ENCODE results near the gene FIZ1. TPM values are rescaled to one million over a fixed set of nuclear protein-coding genes. Genes with fewer than 3 reads are reported as not detected.

Gene FIZ1
- total and polyA plus RNA-seq, 2 of the 4 experiments (the other 2 are of a cell fraction) = 1.3 to 5.9 TPM

DNA sequence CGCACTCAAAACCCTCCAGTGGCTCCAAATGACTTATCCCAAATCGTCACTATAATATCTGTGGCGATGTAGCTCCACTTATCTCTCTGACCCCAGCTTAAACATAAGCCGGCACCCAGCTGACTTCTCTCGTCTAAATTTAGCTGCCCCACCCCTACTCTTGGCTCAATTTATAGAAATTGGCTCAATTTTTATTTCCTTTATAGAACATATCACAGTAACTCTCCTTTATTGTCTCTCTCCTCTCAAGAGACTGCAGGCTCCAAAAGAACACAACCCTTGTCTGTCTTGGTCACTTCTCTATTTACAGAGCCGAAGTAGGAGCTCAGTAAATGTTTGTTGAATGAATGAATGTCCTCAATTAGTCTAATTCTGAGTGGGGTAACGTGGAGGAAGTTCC lies 24.2 kb upstream of the FIZ1 start:
- DNase-seq = no peak
- no peak overlapping the region for H3K9ac ChIP-seq (ENCODE audit: low read depth, low read length)
- dilution Hi-C loops (cut with HindIII; ENCODE audit: low sequenced_read_pairs, unreplicated experiment) (no loop called here), intact Hi-C loops (cut with micrococcal nuclease) (no loop called here), in situ Hi-C loops (cut with MboI; ENCODE audit: low sequenced_read_pairs) (no loop called here)
- no peak overlapping the region for H3K4me3 ChIP-seq (ENCODE audit: insufficient read depth, low read depth, low read length)
- no peak overlapping the region for H3K23ac ChIP-seq (ENCODE audit: low read depth, low read length)
- no peaks in the 10 kb centered on the region for H3K9me3 ChIP-seq (ENCODE audit: control insufficient read depth, insufficient read depth, low read length)
- H4K91ac ChIP-seq (ENCODE audit: insufficient read depth, low read depth, low read length) = no peak overlapping the region
- H2BK20ac ChIP-seq (ENCODE audit: low read depth, low read length) = no peak overlapping the region
- H3K4me2 ChIP-seq (ENCODE audit: low read depth, low read length) = no peak overlapping the region; the same call in 1 of the 2 replicates
- H4K8ac ChIP-seq (ENCODE audit: low read depth in 2 of 2, low read length in 2 of 2) = no peak overlapping the region
- H2BK15ac ChIP-seq (ENCODE audit: low read depth, low read length) = no peak overlapping the region
- H3K27me3 ChIP-seq (ENCODE audit: control insufficient read depth, insufficient read depth, low read length) = no peaks in the 10 kb centered on the region
- no peak overlapping the region for H4K5ac ChIP-seq (ENCODE audit: low read depth, low read length)
- no TSS peak for BruUV-seq (replicated peaks)
- no peak overlapping the region for H3K27ac ChIP-seq (ENCODE audit: insufficient read depth, low read length)
- no peak overlapping the region for H3K56ac ChIP-seq (ENCODE audit: extremely low read depth, insufficient read depth, low read length)
- no peak for ATAC-seq (ENCODE audit: low read depth)
- peaks cover 9 to 37% of the 10 kb centered on the region in 2 experiments for H3K79me1 ChIP-seq (ENCODE audit: low read depth in 1 of 2, low read length in 2 of 2)
- no peak overlapping the region for H2AK5ac ChIP-seq (ENCODE audit: low read depth, low read length)
- H3K36me3 ChIP-seq (ENCODE audit: control insufficient read depth, insufficient read depth, low read length) = peaks cover 13% of the 10 kb centered on the region; the same call in 1 of the 2 replicates
- H3K14ac ChIP-seq (replicated peaks; ENCODE audit: low read depth, low read length) = no peak overlapping the region
- no peak overlapping the region for H2BK5ac ChIP-seq (ENCODE audit: low read depth, low read length, poor library complexity, severe bottlenecking)
- CTCF ChIA-PET = interaction anchor here (2.0 kb wide), 1 partner anchor 17 kb away, joined by 6 read pairs; no protein-coding TSS in a partner anchor
- POLR2A ChIA-PET (ENCODE audit: unreplicated experiment) = no interaction called here
- TF ChIP-seq RCOR1 (IDR thresholded peaks at IDR 0.05; ENCODE audit: insufficient replicate concordance, low read length) = no peak
- no peak for TF ChIP-seq RAD21 (IDR thresholded peaks at IDR 0.05; ENCODE audit: low read length)
- no peak for TF ChIP-seq RFX5 (IDR thresholded peaks at IDR 0.05; ENCODE audit: low read depth, low read length)
- no peak overlapping the region for H2BK120ac ChIP-seq (ENCODE audit: low read depth, low read length)
- no peak overlapping the region for H3K4ac ChIP-seq (ENCODE audit: low read depth, low read length)
- H2AFZ ChIP-seq (replicated peaks; ENCODE audit: low read length, poor library complexity) = no peak overlapping the region
- peaks cover 13% of the 10 kb centered on the region; the same call in 1 of the 2 replicates for H3K9me1 ChIP-seq (ENCODE audit: insufficient read depth, low read length)
- H3K4me1 ChIP-seq (ENCODE audit: control insufficient read depth, insufficient read depth, low read length) = peaks cover 11% of the 10 kb centered on the region
- no peak overlapping the region for H2AK9ac ChIP-seq (replicated peaks; ENCODE audit: low read depth, low read length, poor library complexity)
- H3K18ac ChIP-seq (ENCODE audit: low read depth, low read length) = no peak overlapping the region
- 66% methylated on average over 5 of the region's 7 CpGs; no CpG with 5 or more reads in 1 of the 2 experiments for WGBS, 2 experiments (ENCODE audit: extremely low coverage in 2 of 2, insufficient read length in 1 of 2)
- H4K20me1 ChIP-seq (ENCODE audit: insufficient read depth, low read length) = peaks cover 8% of the 10 kb centered on the region; the same call in 1 of the 2 replicates
